RWPE2 (cell line): ENCODE measurements around the gene NXPE3.

Experiments
- ATAC-seq: fragments of 200-7000 bp; cut with Tn5 transposase; 3 replicates; pipeline ENCODE4 v1.9.1; 2021; ENCODE audit warnings: low read depth
- DNase-seq: peaks from one replicate; pipeline ENCODE4 v3.0.0-alpha.2; 2020; ENCODE audit warnings: low spot score
- H3K27ac ChIP-seq: fragments of 450-650 bp; 2 replicates; pipeline ENCODE4 v1.5.1; 2017; ENCODE audit warnings: mild to moderate bottlenecking; ENCODE audit not compliant: poor library complexity, severe bottlenecking
- H3K27me3 ChIP-seq: fragments of 250-450 bp; sonication (Bioruptor Pico); 2 replicates; pipeline ENCODE4 v1.5.1; 2021; ENCODE audit warnings: mild to moderate bottlenecking, moderate library complexity; ENCODE audit not compliant: insufficient read depth, poor library complexity, severe bottlenecking
- H3K36me3 ChIP-seq: fragments of 250-450 bp; sonication (Bioruptor Pico); 2 replicates; pipeline ENCODE4 v1.5.1; 2020; ENCODE audit warnings: low read depth, mild to moderate bottlenecking, moderate library complexity
- H3K4me1 ChIP-seq: fragments of 250-450 bp; sonication (Bioruptor Pico); 2 replicates; pipeline ENCODE4 v1.5.1; 2021; ENCODE audit warnings: mild to moderate bottlenecking, moderate library complexity; ENCODE audit not compliant: insufficient read depth, poor library complexity, severe bottlenecking
- H3K4me3 ChIP-seq: fragments of 250-450 bp; sonication (Bioruptor Pico); 2 replicates; pipeline ENCODE4 v1.5.1; 2021; ENCODE audit warnings: mild to moderate bottlenecking, moderate library complexity; ENCODE audit not compliant: severe bottlenecking
- H3K9me3 ChIP-seq: fragments of 250-450 bp; sonication (Bioruptor Pico); 2 replicates; pipeline ENCODE4 v1.5.1; 2021; ENCODE audit warnings: mild to moderate bottlenecking, moderate library complexity; ENCODE audit not compliant: severe bottlenecking
- TF ChIP-seq, protein P1 (sequence below): fragments of 450-650 bp; IDR thresholded peaks from one replicate; pipeline ENCODE4 v1.5.1; 2017; ENCODE audit warnings: mild to moderate bottlenecking, moderate library complexity; ENCODE audit not compliant: poor library complexity, severe bottlenecking

NXPE3 gene

GRCh38 chr3:101851850-101852714, 73.1 kb downstream of the NXPE3 start:
- Histone ChIP-seq H3K9me3 (no peaks in the 10 kb centered on the region), H3K36me3 (peaks cover 59% of the 10 kb centered on the region), H3K27me3 (no peaks in the 10 kb centered on the region), H3K4me3 (no peak overlapping the region), H3K4me1 (peaks cover 10% of the 10 kb centered on the region), H3K27ac (no peak overlapping the region)
- TF ChIP-seq, protein P1, sequence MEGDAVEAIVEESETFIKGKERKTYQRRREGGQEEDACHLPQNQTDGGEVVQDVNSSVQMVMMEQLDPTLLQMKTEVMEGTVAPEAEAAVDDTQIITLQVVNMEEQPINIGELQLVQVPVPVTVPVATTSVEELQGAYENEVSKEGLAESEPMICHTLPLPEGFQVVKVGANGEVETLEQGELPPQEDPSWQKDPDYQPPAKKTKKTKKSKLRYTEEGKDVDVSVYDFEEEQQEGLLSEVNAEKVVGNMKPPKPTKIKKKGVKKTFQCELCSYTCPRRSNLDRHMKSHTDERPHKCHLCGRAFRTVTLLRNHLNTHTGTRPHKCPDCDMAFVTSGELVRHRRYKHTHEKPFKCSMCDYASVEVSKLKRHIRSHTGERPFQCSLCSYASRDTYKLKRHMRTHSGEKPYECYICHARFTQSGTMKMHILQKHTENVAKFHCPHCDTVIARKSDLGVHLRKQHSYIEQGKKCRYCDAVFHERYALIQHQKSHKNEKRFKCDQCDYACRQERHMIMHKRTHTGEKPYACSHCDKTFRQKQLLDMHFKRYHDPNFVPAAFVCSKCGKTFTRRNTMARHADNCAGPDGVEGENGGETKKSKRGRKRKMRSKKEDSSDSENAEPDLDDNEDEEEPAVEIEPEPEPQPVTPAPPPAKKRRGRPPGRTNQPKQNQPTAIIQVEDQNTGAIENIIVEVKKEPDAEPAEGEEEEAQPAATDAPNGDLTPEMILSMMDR, result no peak
- no peak for DNase-seq
- ATAC-seq, result no peak

- H3K4me3 ChIP-seq, result no peak overlapping the region
- no peak for ATAC-seq
- peaks cover 10% of the 10 kb centered on the region for H3K4me1 ChIP-seq
- no peak overlapping the region for H3K27ac ChIP-seq
- TF ChIP-seq, protein P1, result no peak
- DNase-seq, result no peak
- H3K36me3 ChIP-seq, result peaks cover 70% of the 10 kb centered on the region
- H3K27me3 ChIP-seq, result no peaks in the 10 kb centered on the region
- no peaks in the 10 kb centered on the region for H3K9me3 ChIP-seq
Observed at GRCh38 chr3:101852983-101853840, 74.2 kb downstream of the NXPE3 start.

DNA sequence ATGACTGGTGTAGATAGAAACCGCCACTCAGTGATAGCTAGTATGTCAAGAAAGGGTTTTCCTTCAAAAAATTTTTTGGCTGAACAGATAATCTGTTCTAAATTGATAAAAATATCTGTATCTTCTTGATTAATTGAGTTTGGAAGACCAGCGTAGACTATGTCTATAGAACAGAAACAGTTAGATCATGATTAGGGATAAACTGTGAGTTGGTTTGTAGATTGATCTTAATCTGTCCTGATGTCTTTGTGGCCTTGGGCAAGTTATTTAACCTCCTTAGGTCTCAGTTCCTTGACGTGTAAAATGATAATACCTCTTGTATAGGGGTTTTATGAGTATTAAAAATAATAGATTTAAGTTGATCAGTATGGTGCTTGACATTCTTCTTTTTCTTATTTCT, 75.0 kb downstream of the NXPE3 start:
- Histone ChIP-seq H3K27ac (no peak overlapping the region), H3K9me3 (no peaks in the 10 kb centered on the region), H3K4me1 (peaks cover 4% of the 10 kb centered on the region), H3K27me3 (no peaks in the 10 kb centered on the region), H3K4me3 (no peak overlapping the region), H3K36me3 (peaks cover 78% of the 10 kb centered on the region)
- DNase-seq (no peak), ATAC-seq (no peak)
- TF ChIP-seq, protein P1, result no peak

- DNase-seq, result no peak
- Histone ChIP-seq H3K27ac (no peak overlapping the region), H3K27me3 (no peaks in the 10 kb centered on the region), H3K4me3 (no peak overlapping the region), H3K9me3 (no peaks in the 10 kb centered on the region), H3K4me1 (peaks cover 4% of the 10 kb centered on the region), H3K36me3 (peaks cover 85% of the 10 kb centered on the region)
- ATAC-seq, result no peak
- TF ChIP-seq, protein P1, result no peak
Observed at GRCh38 chr3:101854608-101855304, 75.7 kb downstream of the NXPE3 start.
